Measurements from ENCODE around the gene FAM13C.

FAM13C gene

DNA sequence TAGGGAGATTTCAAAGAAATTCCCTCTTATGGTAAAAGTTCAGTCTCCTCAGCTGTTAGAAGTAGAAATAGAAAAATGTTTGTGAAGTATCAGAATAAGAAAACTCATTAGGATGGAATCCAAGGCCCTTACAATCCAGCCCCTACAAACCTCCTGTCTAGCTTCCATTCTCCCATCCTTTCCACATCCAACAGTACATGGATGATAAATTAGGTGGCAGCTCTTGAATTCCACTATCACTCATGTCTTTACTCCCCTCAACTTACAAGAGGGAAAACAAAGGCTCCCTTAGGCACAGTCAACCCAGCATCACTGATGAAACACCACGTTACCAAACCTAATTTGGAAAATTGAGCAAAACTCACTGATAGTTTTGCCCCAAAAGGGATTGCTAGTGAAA lies 23.0 kb downstream of the FAM13C start:
- H3K9me3 Mint-ChIP-seq = no peaks in the 10 kb centered on the region
- H3K4me1 Mint-ChIP-seq = no peaks in the 10 kb centered on the region
- H3K4me3 Mint-ChIP-seq = no peak overlapping the region
- H3K27ac Mint-ChIP-seq = no peak overlapping the region
- H3K27me3 Mint-ChIP-seq = peaks cover 1% of the 10 kb centered on the region
- H3K36me3 Mint-ChIP-seq = no peaks in the 10 kb centered on the region

- H3K4me1 Mint-ChIP-seq = no peaks in the 10 kb centered on the region
- H3K36me3 Mint-ChIP-seq = no peaks in the 10 kb centered on the region
- H3K27ac Mint-ChIP-seq = no peak overlapping the region
Measured at GRCh38 chr10:59337201-59337652, 25.1 kb downstream of the FAM13C start.

GRCh38 chr10:59336632-59337031 lies 25.7 kb downstream of the FAM13C start:
- Mint-ChIP-seq H3K4me3 (no peak overlapping the region), H3K9me3 (no peaks in the 10 kb centered on the region), H3K4me1 (no peaks in the 10 kb centered on the region), H3K27me3 (peaks cover 1% of the 10 kb centered on the region), H3K36me3 (no peaks in the 10 kb centered on the region), H3K27ac (no peak overlapping the region)

More at GRCh38 chr10:59337201-59337652, 25.1 kb downstream of the FAM13C start:
- no peak overlapping the region for H3K4me3 Mint-ChIP-seq
- H3K27me3 Mint-ChIP-seq = peaks cover 1% of the 10 kb centered on the region
- H3K9me3 Mint-ChIP-seq = no peaks in the 10 kb centered on the region

GRCh38 chr10:59335497-59335896 lies 26.9 kb downstream of the FAM13C start:
- no peaks in the 10 kb centered on the region for H3K36me3 Mint-ChIP-seq
- H3K27me3 Mint-ChIP-seq = peaks cover 1% of the 10 kb centered on the region
- no peaks in the 10 kb centered on the region for H3K9me3 Mint-ChIP-seq
- H3K4me1 Mint-ChIP-seq = no peaks in the 10 kb centered on the region
- no peak overlapping the region for H3K4me3 Mint-ChIP-seq
- H3K27ac Mint-ChIP-seq = no peak overlapping the region

GRCh38 chr10:59333701-59334100 lies 28.6 kb downstream of the FAM13C start:
- peaks cover 2% of the 10 kb centered on the region for H3K9me3 Mint-ChIP-seq
- no peaks in the 10 kb centered on the region for H3K4me1 Mint-ChIP-seq
- no peaks in the 10 kb centered on the region for H3K27me3 Mint-ChIP-seq
- no peak overlapping the region for H3K4me3 Mint-ChIP-seq
- H3K36me3 Mint-ChIP-seq = no peaks in the 10 kb centered on the region
- no peak overlapping the region for H3K27ac Mint-ChIP-seq

GRCh38 chr10:59332581-59332980 lies 29.8 kb downstream of the FAM13C start:
- H3K9me3 Mint-ChIP-seq = peaks cover 6% of the 10 kb centered on the region
- no peak overlapping the region for H3K4me3 Mint-ChIP-seq
- no peaks in the 10 kb centered on the region for H3K4me1 Mint-ChIP-seq
- H3K27ac Mint-ChIP-seq = no peak overlapping the region
- no peaks in the 10 kb centered on the region for H3K27me3 Mint-ChIP-seq
- H3K36me3 Mint-ChIP-seq = no peaks in the 10 kb centered on the region

DNA sequence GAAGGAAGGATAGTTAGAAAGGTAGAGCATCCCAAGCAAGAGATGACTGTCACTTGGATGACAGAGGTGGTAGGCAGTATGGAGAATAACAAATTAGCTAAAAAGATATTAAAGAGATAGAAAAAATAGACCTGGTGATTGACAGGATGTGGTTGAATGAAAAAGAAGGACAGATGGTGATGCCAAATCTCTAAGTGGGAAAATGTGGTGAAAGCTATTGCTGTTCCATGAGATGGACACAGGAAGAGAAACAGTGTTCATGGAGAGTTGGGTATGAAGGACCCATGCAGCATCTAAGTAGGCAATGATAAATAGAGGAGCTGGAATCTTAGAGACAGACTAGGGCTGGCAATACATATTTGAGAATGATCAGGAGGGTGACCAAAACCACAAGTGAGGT lies 30.7 kb downstream of the FAM13C start:
- Mint-ChIP-seq H3K27me3 (no peaks in the 10 kb centered on the region), H3K4me3 (no peak overlapping the region), H3K27ac (no peak overlapping the region), H3K36me3 (no peaks in the 10 kb centered on the region), H3K9me3 (peaks cover 6% of the 10 kb centered on the region), H3K4me1 (no peaks in the 10 kb centered on the region)

DNA sequence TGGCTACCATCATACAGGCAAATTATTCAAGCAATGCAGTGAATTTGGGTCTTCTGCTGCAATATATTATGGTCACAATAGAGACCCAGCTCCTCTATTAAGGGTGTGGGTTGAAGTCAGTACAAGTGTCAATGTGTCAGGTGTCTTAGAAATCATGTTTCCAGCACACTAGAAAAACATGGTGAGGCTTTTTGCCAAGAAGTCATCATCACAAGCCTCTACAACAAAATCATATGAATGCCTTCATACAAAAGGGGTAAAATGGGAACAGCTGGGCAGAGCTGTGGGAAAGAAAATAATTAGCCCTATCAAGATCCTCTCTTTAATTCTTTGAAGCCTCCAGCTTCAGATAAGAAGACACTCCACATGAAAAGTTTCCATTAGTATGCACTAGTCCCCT lies 37.2 kb downstream of the FAM13C start:
- H3K36me3 Mint-ChIP-seq = no peaks in the 10 kb centered on the region
- no peaks in the 10 kb centered on the region for H3K4me1 Mint-ChIP-seq
- no peaks in the 10 kb centered on the region for H3K27me3 Mint-ChIP-seq
- no peak overlapping the region for H3K4me3 Mint-ChIP-seq
- peaks cover 6% of the 10 kb centered on the region for H3K9me3 Mint-ChIP-seq
- no peak overlapping the region for H3K27ac Mint-ChIP-seq

DNA sequence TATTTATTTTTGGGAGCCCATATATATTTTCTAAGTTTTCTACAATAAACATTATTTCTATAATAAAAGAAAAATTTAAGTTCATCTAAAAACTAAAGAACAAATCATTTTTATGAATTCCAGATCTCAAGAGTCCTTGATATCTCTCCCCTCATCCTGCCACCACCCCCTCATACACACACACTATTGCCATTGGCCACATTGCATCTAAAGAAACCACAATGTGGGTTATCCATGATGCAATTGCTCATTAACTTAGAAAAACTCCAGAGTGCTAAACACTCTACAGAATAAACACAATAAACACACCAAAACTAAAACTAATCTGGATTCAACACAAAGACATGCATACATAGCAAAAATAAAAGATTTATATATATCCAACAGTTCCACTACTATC lies 37.8 kb downstream of the FAM13C start:
- H3K27ac Mint-ChIP-seq = no peak overlapping the region
- no peaks in the 10 kb centered on the region for H3K36me3 Mint-ChIP-seq
- H3K4me3 Mint-ChIP-seq = no peak overlapping the region
- H3K27me3 Mint-ChIP-seq = no peaks in the 10 kb centered on the region
- peaks cover 6% of the 10 kb centered on the region for H3K9me3 Mint-ChIP-seq
- no peaks in the 10 kb centered on the region for H3K4me1 Mint-ChIP-seq

- Mint-ChIP-seq H3K27me3 (no peaks in the 10 kb centered on the region), H3K4me1 (no peaks in the 10 kb centered on the region), H3K4me3 (no peak overlapping the region), H3K9me3 (peaks cover 6% of the 10 kb centered on the region), H3K36me3 (no peaks in the 10 kb centered on the region), H3K27ac (no peak overlapping the region)
Measured at GRCh38 chr10:59323831-59324401, 38.4 kb downstream of the FAM13C start.

- Mint-ChIP-seq H3K4me1 (no peaks in the 10 kb centered on the region), H3K4me3 (no peak overlapping the region), H3K27ac (no peak overlapping the region), H3K9me3 (no peaks in the 10 kb centered on the region), H3K27me3 (no peaks in the 10 kb centered on the region), H3K36me3 (no peaks in the 10 kb centered on the region)
Measured at GRCh38 chr10:59323036-59323459, 39.3 kb downstream of the FAM13C start.

GRCh38 chr10:59322131-59322530 lies 40.2 kb downstream of the FAM13C start:
- Mint-ChIP-seq H3K27me3 (no peaks in the 10 kb centered on the region), H3K4me1 (no peaks in the 10 kb centered on the region), H3K4me3 (no peak overlapping the region)

GRCh38 chr10:59320355-59320754 lies 42.0 kb downstream of the FAM13C start:
- Mint-ChIP-seq H3K27ac (no peak overlapping the region), H3K36me3 (no peaks in the 10 kb centered on the region), H3K27me3 (no peaks in the 10 kb centered on the region), H3K9me3 (no peaks in the 10 kb centered on the region), H3K4me3 (no peak overlapping the region), H3K4me1 (no peaks in the 10 kb centered on the region)

More at GRCh38 chr10:59322131-59322530, 40.2 kb downstream of the FAM13C start:
- Mint-ChIP-seq H3K36me3 (no peaks in the 10 kb centered on the region), H3K9me3 (no peaks in the 10 kb centered on the region), H3K27ac (no peak overlapping the region)

DNA sequence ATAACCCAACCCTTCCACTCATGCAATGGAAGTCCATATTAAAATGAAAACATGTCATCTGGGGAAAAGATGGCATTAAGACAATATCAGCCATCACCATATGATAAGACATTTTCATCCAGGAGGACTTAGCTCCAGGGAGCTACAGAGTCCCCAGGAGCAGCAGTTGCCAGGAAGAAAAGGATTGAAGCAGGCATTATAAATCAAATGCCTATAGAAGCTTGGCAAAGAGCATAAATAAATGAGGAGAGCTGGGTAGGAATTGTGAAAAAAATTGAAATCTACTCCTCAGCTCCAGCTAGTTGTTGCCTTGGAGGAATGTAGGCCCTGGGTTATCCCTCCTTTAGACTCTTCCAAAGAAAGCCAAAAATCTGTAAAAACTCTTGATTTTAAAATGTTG lies 42.5 kb downstream of the FAM13C start:
- no peaks in the 10 kb centered on the region for H3K4me1 Mint-ChIP-seq
- H3K36me3 Mint-ChIP-seq = no peaks in the 10 kb centered on the region
- no peaks in the 10 kb centered on the region for H3K27me3 Mint-ChIP-seq
- no peaks in the 10 kb centered on the region for H3K9me3 Mint-ChIP-seq
- H3K27ac Mint-ChIP-seq = no peak overlapping the region
- no peak overlapping the region for H3K4me3 Mint-ChIP-seq

DNA sequence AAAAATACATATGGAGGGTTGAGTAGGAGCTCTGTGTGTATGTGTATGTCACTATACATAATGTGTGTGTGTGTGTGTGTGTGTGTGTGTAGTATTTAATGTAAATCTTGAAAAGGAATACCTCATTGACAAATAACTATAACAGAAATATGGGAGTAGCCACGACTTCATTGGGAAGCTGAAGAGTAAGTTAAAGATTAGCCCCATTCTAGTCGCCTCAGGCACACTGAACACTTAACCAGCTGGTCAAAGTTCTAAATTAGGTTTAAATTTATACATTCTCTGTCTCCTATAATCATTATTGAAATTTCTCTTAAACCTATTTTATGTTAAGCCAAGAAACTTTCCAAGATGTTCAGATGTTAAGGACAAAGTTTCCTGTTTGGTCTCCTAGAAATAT lies 45.3 kb downstream of the FAM13C start:
- H3K4me1 Mint-ChIP-seq = no peaks in the 10 kb centered on the region
- H3K9me3 Mint-ChIP-seq = no peaks in the 10 kb centered on the region

DNA sequence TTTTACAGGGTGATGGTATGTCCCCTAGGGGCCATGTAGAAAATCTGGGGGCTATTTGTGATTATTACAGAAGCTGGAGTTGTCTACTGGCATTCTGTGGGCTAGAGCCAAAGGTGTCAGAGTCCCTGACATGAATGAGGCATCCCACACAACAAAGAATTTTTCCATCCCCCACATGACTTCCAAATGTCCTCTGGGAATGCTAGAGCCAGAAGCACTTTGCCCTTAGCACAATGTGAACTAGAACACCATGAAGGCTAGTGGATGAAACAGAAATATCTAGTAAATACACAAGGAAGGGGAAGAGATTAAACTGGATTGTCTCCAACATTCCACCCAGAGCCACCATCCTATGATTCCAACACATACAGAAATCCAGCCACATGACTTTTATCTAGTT lies 46.9 kb downstream of the FAM13C start:
- no peaks in the 10 kb centered on the region for H3K9me3 Mint-ChIP-seq
- no peak overlapping the region for H3K27ac Mint-ChIP-seq
- H3K4me1 Mint-ChIP-seq = no peaks in the 10 kb centered on the region
- H3K27me3 Mint-ChIP-seq = no peaks in the 10 kb centered on the region
- no peak overlapping the region for H3K4me3 Mint-ChIP-seq
- no peaks in the 10 kb centered on the region for H3K36me3 Mint-ChIP-seq

More for the DNA sequence above, 45.3 kb downstream of the FAM13C start:
- Mint-ChIP-seq H3K4me3 (no peak overlapping the region), H3K27ac (no peak overlapping the region), H3K36me3 (no peaks in the 10 kb centered on the region), H3K27me3 (no peaks in the 10 kb centered on the region)

DNA sequence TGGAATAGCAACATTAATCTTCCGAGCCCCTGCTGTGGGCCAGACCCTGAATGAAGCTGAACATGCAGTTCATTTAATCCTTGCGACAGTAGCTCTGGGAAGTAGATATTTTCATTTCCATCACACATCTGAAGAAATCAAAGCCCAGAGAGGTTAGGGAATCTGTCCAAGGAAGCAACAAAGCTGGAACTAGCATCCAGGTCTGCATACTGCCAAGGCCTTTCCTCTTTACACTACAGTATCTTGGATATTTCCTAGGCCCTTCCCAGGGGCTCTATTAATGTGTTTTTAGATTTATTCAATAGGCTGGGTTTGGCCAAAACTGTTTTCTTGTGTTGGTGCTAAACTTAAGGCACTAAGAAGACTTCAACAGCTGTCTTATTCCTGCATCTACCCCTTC lies 48.1 kb downstream of the FAM13C start:
- H3K4me1 Mint-ChIP-seq = no peaks in the 10 kb centered on the region
- no peaks in the 10 kb centered on the region for H3K27me3 Mint-ChIP-seq
- no peaks in the 10 kb centered on the region for H3K9me3 Mint-ChIP-seq
- no peak overlapping the region for H3K27ac Mint-ChIP-seq
- H3K36me3 Mint-ChIP-seq = no peaks in the 10 kb centered on the region
- no peak overlapping the region for H3K4me3 Mint-ChIP-seq
